ENCODE results near the gene BFSP2. TPM values are rescaled to one million over a fixed set of nuclear protein-coding genes. Genes with fewer than 3 reads are reported as not detected.
A peak's percentile ranks its signal among the peaks of the same experiment; 100 is the strongest.
"Not testable (repeated sequence)": the region's sequence is repeated elsewhere in the genome, so short reads cannot be mapped to it uniquely, and the experiment has no call there.

Gene BFSP2
- total and polyA plus RNA-seq, 2 donors (not counting 3 experiments of a cell fraction or from before 2014, with no cell fraction given): not detected

DNA sequence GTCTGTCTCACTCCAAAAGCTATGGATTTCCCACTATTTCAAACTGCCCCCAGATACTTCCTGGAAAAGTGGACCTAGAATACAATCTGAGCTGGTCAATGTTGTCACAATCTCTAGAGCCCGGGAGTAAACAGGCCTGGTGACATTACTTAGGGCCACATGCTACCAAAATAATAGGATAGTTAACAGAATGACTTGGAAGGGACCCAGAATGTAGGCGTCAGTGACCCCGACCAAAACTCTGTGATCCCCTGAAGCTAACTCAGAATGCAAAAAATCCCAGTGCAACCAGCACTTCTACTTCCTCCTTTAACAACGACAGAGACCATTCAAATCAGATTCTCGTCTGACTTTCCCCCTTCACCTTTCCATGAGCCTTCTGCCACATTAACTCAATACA, 122.1 kb downstream of the BFSP2 start:
- H2AFZ ChIP-seq (ENCODE audit: low read depth, low read length): no peak overlapping the region
- CTCF ChIA-PET: interaction anchor here (1.1 kb wide), 1 partner anchor 33 kb away, joined by 3 read pairs; no protein-coding TSS in a partner anchor
- no TSS peak for BruUV-seq (replicated peaks)

DNA sequence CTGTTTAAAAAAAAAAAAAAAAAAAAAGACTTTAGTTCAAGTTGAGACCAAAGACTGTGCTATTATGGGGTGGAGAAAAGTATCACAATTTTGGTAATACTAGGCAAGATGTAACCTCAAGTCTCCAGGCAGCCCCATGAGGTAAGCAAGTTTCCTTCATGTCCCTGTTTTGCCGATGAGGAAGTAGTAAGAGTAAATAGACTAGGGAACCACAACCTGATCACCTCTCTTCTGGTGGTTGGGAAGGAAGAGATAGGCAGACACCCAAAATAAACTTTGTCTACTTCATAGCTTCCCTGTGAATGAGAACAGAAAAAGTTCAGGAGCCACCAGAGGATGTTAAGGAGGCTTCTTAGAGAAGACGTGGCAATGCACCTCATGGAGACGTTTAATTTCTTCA, 123.9 kb downstream of the BFSP2 start:
- H3K27ac ChIP-seq (ENCODE audit: insufficient read depth, low read depth, low read length); CTCF ChIA-PET; BruUV-seq (replicated peaks); H3K36me3 ChIP-seq (ENCODE audit: control insufficient read depth in 2 of 2, extremely low read depth in 1 of 2, insufficient read depth in 2 of 2, low read length in 2 of 2); H3K9me3 ChIP-seq (replicated peaks; ENCODE audit: control insufficient read depth, insufficient read depth, low read length); FAIRE-seq; intact Hi-C loops (cut with micrococcal nuclease); dilution Hi-C loops (cut with MboI; ENCODE audit: extremely low pct_ligation_motif_present, low sequenced_read_pairs); H3K79me2 ChIP-seq (ENCODE audit: control insufficient read depth, insufficient read depth, low read length); H3K9ac ChIP-seq (replicated peaks; ENCODE audit: extremely low read depth, insufficient read depth, low read length); POLR2A ChIA-PET; H4K20me1 ChIP-seq (replicated peaks; ENCODE audit: control insufficient read depth, extremely low read depth, insufficient read depth, low read length); H3K4me2 ChIP-seq (ENCODE audit: insufficient read depth, low read length); H3K9me1 ChIP-seq (replicated peaks; ENCODE audit: control insufficient read depth, extremely low read depth, insufficient read depth, low read length); H3K27me3 ChIP-seq (ENCODE audit: control insufficient read depth in 2 of 2, insufficient read depth in 2 of 2, low read length in 2 of 2); H3K4me3 ChIP-seq (replicated peaks in 1 of 3; ENCODE audit: insufficient read depth in 1 of 3, low read depth in 1 of 3, low read length in 3 of 3); H3K4me1 ChIP-seq (ENCODE audit: control insufficient read depth, extremely low read depth, insufficient read depth, low read length): not testable (repeated sequence)
- H2AFZ ChIP-seq (ENCODE audit: low read depth, low read length): peak overlapping the region; percentile 4
- peak; percentile 28 for DNase-seq (ENCODE audit: low read depth, low spot score)

More for the DNA sequence above, 122.1 kb downstream of the BFSP2 start:
- H3K36me3 ChIP-seq (ENCODE audit: control insufficient read depth in 2 of 2, extremely low read depth in 1 of 2, insufficient read depth in 2 of 2, low read length in 2 of 2): no peaks in the 10 kb centered on the region
- no peaks in the 10 kb centered on the region for H3K27me3 ChIP-seq (ENCODE audit: control insufficient read depth in 2 of 2, insufficient read depth in 2 of 2, low read length in 2 of 2)
- H3K9ac ChIP-seq (replicated peaks; ENCODE audit: extremely low read depth, insufficient read depth, low read length): no peak overlapping the region
- H3K79me2 ChIP-seq (ENCODE audit: control insufficient read depth, insufficient read depth, low read length): no peaks in the 10 kb centered on the region
- TF ChIP-seq, protein P1, sequence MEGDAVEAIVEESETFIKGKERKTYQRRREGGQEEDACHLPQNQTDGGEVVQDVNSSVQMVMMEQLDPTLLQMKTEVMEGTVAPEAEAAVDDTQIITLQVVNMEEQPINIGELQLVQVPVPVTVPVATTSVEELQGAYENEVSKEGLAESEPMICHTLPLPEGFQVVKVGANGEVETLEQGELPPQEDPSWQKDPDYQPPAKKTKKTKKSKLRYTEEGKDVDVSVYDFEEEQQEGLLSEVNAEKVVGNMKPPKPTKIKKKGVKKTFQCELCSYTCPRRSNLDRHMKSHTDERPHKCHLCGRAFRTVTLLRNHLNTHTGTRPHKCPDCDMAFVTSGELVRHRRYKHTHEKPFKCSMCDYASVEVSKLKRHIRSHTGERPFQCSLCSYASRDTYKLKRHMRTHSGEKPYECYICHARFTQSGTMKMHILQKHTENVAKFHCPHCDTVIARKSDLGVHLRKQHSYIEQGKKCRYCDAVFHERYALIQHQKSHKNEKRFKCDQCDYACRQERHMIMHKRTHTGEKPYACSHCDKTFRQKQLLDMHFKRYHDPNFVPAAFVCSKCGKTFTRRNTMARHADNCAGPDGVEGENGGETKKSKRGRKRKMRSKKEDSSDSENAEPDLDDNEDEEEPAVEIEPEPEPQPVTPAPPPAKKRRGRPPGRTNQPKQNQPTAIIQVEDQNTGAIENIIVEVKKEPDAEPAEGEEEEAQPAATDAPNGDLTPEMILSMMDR (IDR thresholded peaks at IDR 0.05; ENCODE audit: extremely low read depth in 1 of 2, insufficient read depth in 1 of 2, low read depth in 1 of 2, low read length in 2 of 2): no peak
- TF ChIP-seq EZH2 (IDR thresholded peaks at IDR 0.05; ENCODE audit: borderline replicate concordance, low read depth, low read length, severe bottlenecking): no peak
- TF ChIP-seq MYC (IDR thresholded peaks at IDR 0.05; ENCODE audit: low read depth, low read length): no peak
- TF ChIP-seq, protein P2, sequence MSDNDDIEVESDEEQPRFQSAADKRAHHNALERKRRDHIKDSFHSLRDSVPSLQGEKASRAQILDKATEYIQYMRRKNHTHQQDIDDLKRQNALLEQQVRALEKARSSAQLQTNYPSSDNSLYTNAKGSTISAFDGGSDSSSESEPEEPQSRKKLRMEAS (IDR thresholded peaks at IDR 0.05; ENCODE audit: insufficient read depth, insufficient read length): no peak
- TF ChIP-seq GATA2 (IDR thresholded peaks at IDR 0.05; ENCODE audit: insufficient read depth, insufficient read length, low read depth, low read length): no peak
- no peak for TF ChIP-seq POLR2AphosphoS5 (IDR thresholded peaks at IDR 0.05; ENCODE audit: insufficient read depth, low read depth, low read length)
- TF ChIP-seq FOS (IDR thresholded peaks at IDR 0.05; ENCODE audit: borderline replicate concordance, insufficient read depth, low read length): no peak
- TF ChIP-seq JUN (IDR thresholded peaks at IDR 0.05; ENCODE audit: borderline replicate concordance, insufficient read depth, insufficient read length, low read depth): no peak
- no peak for TF ChIP-seq POLR2A (IDR thresholded peaks at IDR 0.05; ENCODE audit: low read depth, low read length)
- intact Hi-C loops (cut with micrococcal nuclease): no loop called here
- FAIRE-seq: no peak
- no peak overlapping the region for H3K27ac ChIP-seq (ENCODE audit: insufficient read depth, low read depth, low read length)
- H4K20me1 ChIP-seq (replicated peaks; ENCODE audit: control insufficient read depth, extremely low read depth, insufficient read depth, low read length): no peaks in the 10 kb centered on the region
- POLR2A ChIA-PET: no interaction called here
- H3K9me1 ChIP-seq (replicated peaks; ENCODE audit: control insufficient read depth, extremely low read depth, insufficient read depth, low read length): no peaks in the 10 kb centered on the region
- DNase-seq (ENCODE audit: low read depth, low spot score): no peak
- H3K4me2 ChIP-seq (ENCODE audit: insufficient read depth, low read length): no peak overlapping the region
- no peaks in the 10 kb centered on the region for H3K4me1 ChIP-seq (ENCODE audit: control insufficient read depth, extremely low read depth, insufficient read depth, low read length)
- dilution Hi-C loops (cut with MboI; ENCODE audit: extremely low pct_ligation_motif_present, low sequenced_read_pairs): no loop called here
- H3K9me3 ChIP-seq (replicated peaks; ENCODE audit: control insufficient read depth, insufficient read depth, low read length): no peaks in the 10 kb centered on the region
- no peak overlapping the region for H3K4me3 ChIP-seq (replicated peaks in 1 of 3; ENCODE audit: insufficient read depth in 1 of 3, low read depth in 1 of 3, low read length in 3 of 3)
